Lung (tissue), 12 donors: Measurements from ENCODE around the gene CLDN11. TPM values are rescaled to one million over a fixed set of nuclear protein-coding genes. Genes with fewer than 3 reads are reported as not detected.

Experiments
- ATAC-seq: fragments of 200-7000 bp; cut with Tn5 transposase; one replicate; pipeline ENCODE4 v1.9.1; 2020; ENCODE audit warnings: moderate number of reproducible peaks; ENCODE audit not compliant: insufficient read depth, low FRiP score
- DNase-seq, 3 donors: peaks; one replicate each; pipeline ENCODE4 v3.0.0-alpha.2; 2013 to 2017
- H3K27ac ChIP-seq, 2 donors: one replicate each; pipeline ENCODE4 v1.5.1; 2013; ENCODE audit warnings: mild to moderate bottlenecking in 2 of 2, moderate library complexity in 2 of 2, control low read depth in 1 of 2, inconsistent platforms in 1 of 2, low read depth in 1 of 2, low read length in 1 of 2
- H3K27me3 ChIP-seq, 3 donors: one replicate each; pipeline ENCODE4 v1.5.1; 2013; ENCODE audit warnings: low read length in 2 of 3; ENCODE audit not compliant: control insufficient read depth in 3 of 3, insufficient read depth in 3 of 3
- H3K36me3 ChIP-seq, 4 donors: one replicate each; pipeline ENCODE4 v1.5.1; 2013; ENCODE audit warnings: low read length in 4 of 4, mild to moderate bottlenecking in 1 of 4, moderate library complexity in 1 of 4; ENCODE audit not compliant: control insufficient read depth in 4 of 4, insufficient read depth in 4 of 4
- H3K4me1 ChIP-seq, 5 donors: one replicate each; pipeline ENCODE4 v1.5.1; 2013; ENCODE audit warnings: low read length in 5 of 5, mild to moderate bottlenecking in 2 of 5, moderate library complexity in 1 of 5; ENCODE audit not compliant: control insufficient read depth in 5 of 5, insufficient read depth in 5 of 5
- H3K4me3 ChIP-seq: one replicate; pipeline ENCODE4 v1.5.1; 2013; ENCODE audit warnings: mild to moderate bottlenecking, control low read depth, moderate library complexity
- H3K9ac ChIP-seq, 2 donors: one replicate each; pipeline ENCODE4 v1.5.1; 2013; ENCODE audit warnings: low read length in 2 of 2, control low read depth in 1 of 2; ENCODE audit not compliant: insufficient read depth in 1 of 2
- H3K9me3 ChIP-seq, 4 donors: one replicate each; pipeline ENCODE4 v1.5.1; 2013; ENCODE audit warnings: low read length in 3 of 4, mild to moderate bottlenecking in 1 of 4, moderate library complexity in 1 of 4; ENCODE audit not compliant: control insufficient read depth in 4 of 4, insufficient read depth in 3 of 4
- CTCF ChIP-seq: IDR thresholded peaks from 2 replicates; pipeline ENCODE4 v1.5.1; 2012; ENCODE audit warnings: mild to moderate bottlenecking; ENCODE audit errors: control extremely low read depth, extremely low read depth
- WGBS, 2 donors: extraction: QIAGEN DNeasy Blood & Tissue Kit; methylation state at CpG; one replicate each; pipeline ENCODE4 v1.1.7; 2013; 5-methylcytosine and 5-hydroxymethylcytosine counted together
- polyA plus RNA-seq, 2 donors: library from polyadenylated mRNA; stranded (reverse); fragments of 200-250 nt; gene quantifications; one replicate each; pipeline ENCODE4 v1.2.1, GENCODE V29; 2013
- total RNA-seq, 2 donors: library from RNA; depleted of rRNA in 1 of 2; stranded (reverse); fragments of >200 nt in 1 of 2; gene quantifications; one replicate each; pipeline ENCODE4 v1.2.1, GENCODE V29; 2014 to 2021
- donor health status: control.
- donor health status: control.
- donor health status: Bipolar disorder and iron deficiency.
- donor health status: healthy.
- donor health status: DM: yes; HTN: yes; CAD: no.

CLDN11 gene
- total and polyA plus RNA-seq, 4 donors = 2.1 to 11.5 (median 4.8) TPM

GRCh38 chr3:170441412-170441811, 22.7 kb downstream of the CLDN11 start:
- DNase-seq (no peak), ATAC-seq (no peak)
- WGBS, 2 donors = 88 to 91% methylated on average over 4 of the region's 4 CpGs
- H3K27ac ChIP-seq = no peak overlapping the region
- no peaks in the 10 kb centered on the region for H3K36me3 ChIP-seq
- no peak for TF ChIP-seq CTCF
- H3K9ac ChIP-seq = no peak overlapping the region
- H3K4me3 ChIP-seq = no peak overlapping the region
- peaks cover 0 to 1% (median 0%) of the 10 kb centered on the region in 5 donors for H3K4me1 ChIP-seq
- peaks cover 0 to 2% (median 0%) of the 10 kb centered on the region in 4 donors for H3K9me3 ChIP-seq
- no peaks in the 10 kb centered on the region for H3K27me3 ChIP-seq

- no peak overlapping the region for H3K9ac ChIP-seq
- H3K27ac ChIP-seq = no peak overlapping the region
- no peak overlapping the region for H3K4me3 ChIP-seq
- H3K4me1 ChIP-seq = peaks cover 0 to 3% (median 1%) of the 10 kb centered on the region in 5 donors
- H3K27me3 ChIP-seq = no peaks in the 10 kb centered on the region
- no peaks in the 10 kb centered on the region for H3K36me3 ChIP-seq
- H3K9me3 ChIP-seq = peaks cover 0 to 2% (median 0%) of the 10 kb centered on the region in 4 donors
- no peak for ATAC-seq
- no peak for TF ChIP-seq CTCF
- DNase-seq = peak in 1 of 3 donors; percentile 29
Observed at GRCh38 chr3:170442947-170443346, 24.3 kb downstream of the CLDN11 start.

- H3K27me3 ChIP-seq = no peaks in the 10 kb centered on the region
- peaks cover 0 to 8% (median 2%) of the 10 kb centered on the region in 5 donors for H3K4me1 ChIP-seq
- H3K9ac ChIP-seq = no peak overlapping the region
- ATAC-seq = no peak
- H3K36me3 ChIP-seq = no peaks in the 10 kb centered on the region
- no peak overlapping the region for H3K27ac ChIP-seq
- no peaks in the 10 kb centered on the region for H3K9me3 ChIP-seq
- no peak for TF ChIP-seq CTCF
- DNase-seq = no peak
- H3K4me3 ChIP-seq = no peak overlapping the region
Observed at GRCh38 chr3:170443457-170443856, 24.8 kb downstream of the CLDN11 start.

GRCh38 chr3:170448584-170448983, 29.9 kb downstream of the CLDN11 start:
- H3K4me1 ChIP-seq = peaks cover 0 to 21% (median 2%) of the 10 kb centered on the region in 5 donors
- H3K27me3 ChIP-seq = no peaks in the 10 kb centered on the region
- no peaks in the 10 kb centered on the region for H3K36me3 ChIP-seq
- H3K4me3 ChIP-seq = no peak overlapping the region
- H3K9ac ChIP-seq = peak overlapping the region in 1 of 2 donors; percentile 36
- DNase-seq (peak; percentile 52 to 78 (median 71)), ATAC-seq (no peak)
- H3K27ac ChIP-seq = no peak overlapping the region
- no peak for TF ChIP-seq CTCF
- H3K9me3 ChIP-seq = no peaks in the 10 kb centered on the region
- 80 to 91% methylated on average over 3 of the region's 3 CpGs for WGBS, 2 donors
